GM12878 (cell line): ENCODE measurements around the gene DTX1. TPM values are rescaled to one million over a fixed set of nuclear protein-coding genes. Genes with fewer than 3 reads are reported as not detected.

ENCODE experiments used
- ATAC-seq: fragments of 200-7000 bp; cut with Tn5 transposase; 3 replicates; pipeline ENCODE4 v1.9.1; 2020; ENCODE audit warnings: mild to moderate bottlenecking, moderate library complexity
- BruUV-seq: library from RNA; stranded (reverse); fragments of 400-500 nt; replicated peaks from 2 replicates; lab custom pipeline; 2021; lab: Mats Ljungman, UMichigan
- CTCF ChIA-PET: fragments of 300-600 bp; sonication (Branson Sonifier 250); formaldehyde crosslinking; extraction: SDS; loops from one replicate; lab custom pipeline; 2021; ENCODE audit warnings: inconsistent platforms; lab: Yijun Ruan, JAX
- POLR2A ChIA-PET: fragments of 350-600 bp; formaldehyde crosslinking; extraction: SDS; loops from one replicate; lab custom pipeline; 2021; ENCODE audit warnings: inconsistent platforms; lab: Charles Lee
- RAD21 ChIA-PET: fragments of 300-600 bp; sonication (Branson Sonifier 250); formaldehyde crosslinking; loops from one replicate; lab custom pipeline; 2023; ENCODE audit warnings: antibody characterized with exemption; ENCODE audit not compliant: unreplicated experiment; lab: Charles Lee
- SMC1A ChIA-PET: fragments of 300-600 bp; sonication (Branson Sonifier 250); formaldehyde crosslinking; loops from one replicate; lab custom pipeline; 2023; ENCODE audit not compliant: unreplicated experiment, uncharacterized antibody; lab: Charles Lee
- DNase-seq: peaks from one replicate; pipeline ENCODE4 v3.0.0-alpha.2; 2011; ENCODE audit warnings: low read depth, low spot score
- FAIRE-seq: peaks from 3 replicates; lab custom pipeline; 2011; peaks lifted over from hg19 to GRCh38; lab: Jason Lieb, UNC
- H2AFZ ChIP-seq: 2 replicates; pipeline ENCODE4 v1.6.0; 2011; ENCODE audit warnings: low read depth, low read length, control low read depth; ENCODE audit not compliant: control insufficient read depth
- H3K27ac ChIP-seq: 2 replicates; pipeline ENCODE4 v1.5.1; 2011; ENCODE audit warnings: control low read depth; ENCODE audit not compliant: control insufficient read depth, insufficient read depth
- H3K27me3 ChIP-seq, 2 experiments: replicated peaks in 1 of 2; 2 replicates each; pipeline versions ENCODE4 v1.6.0 to v1.6.1; 2011; ENCODE audit warnings: low read length in 1 of 2; ENCODE audit not compliant: control insufficient read depth in 2 of 2, insufficient read depth in 2 of 2
- H3K36me3 ChIP-seq, 2 experiments: 2 replicates each; pipeline ENCODE4 v1.5.1; 2011; ENCODE audit warnings: low read length in 1 of 2; ENCODE audit not compliant: control insufficient read depth in 2 of 2, insufficient read depth in 2 of 2
- H3K4me1 ChIP-seq: 2 replicates; pipeline ENCODE4 v1.6.1; 2011; ENCODE audit warnings: mild to moderate bottlenecking, low read length, moderate library complexity, mixed read lengths; ENCODE audit not compliant: control insufficient read depth, insufficient read depth
- H3K4me2 ChIP-seq: 2 replicates; pipeline ENCODE4 v1.6.0; 2011; ENCODE audit warnings: control low read depth; ENCODE audit not compliant: control insufficient read depth, insufficient read depth
- H3K4me3 ChIP-seq: fragments of 200-600 bp; sonication (generic); 2 replicates; pipeline ENCODE4 v1.5.1; 2016
- H3K79me2 ChIP-seq: 2 replicates; pipeline ENCODE4 v1.6.0; 2011; ENCODE audit warnings: low read length; ENCODE audit not compliant: control insufficient read depth, insufficient read depth
- H3K9ac ChIP-seq: 2 replicates; pipeline ENCODE4 v1.8.0; 2011; ENCODE audit warnings: low read length, control low read depth, mixed read lengths; ENCODE audit not compliant: control insufficient read depth, insufficient read depth
- H3K9me3 ChIP-seq: replicated peaks from 3 replicates; pipeline ENCODE4 v1.5.1; 2011; ENCODE audit warnings: mild to moderate bottlenecking, low read length; ENCODE audit not compliant: control insufficient read depth, insufficient read depth
- H4K20me1 ChIP-seq: 2 replicates; pipeline ENCODE4 v1.6.0; 2011; ENCODE audit not compliant: control insufficient read depth, insufficient read depth
- CTCF ChIP-seq, 3 experiments: IDR thresholded peaks in 2 of 3; conservative IDR thresholded peaks in 1 of 3; 2 replicates each; pipeline ENCODE4 v1.5.1; 2011; ENCODE audit warnings: low read depth in 3 of 3, low read length in 3 of 3, mild to moderate bottlenecking in 3 of 3, control low read depth in 2 of 3, moderate library complexity in 2 of 3, inconsistent platforms in 1 of 3, mixed read lengths in 1 of 3; ENCODE audit not compliant: control insufficient read depth in 2 of 3, insufficient read depth in 1 of 3; ENCODE audit errors: extremely low read depth in 1 of 3
- MEF2A ChIP-seq: IDR thresholded peaks from 2 replicates; pipeline ENCODE4 v1.6.1; 2011; ENCODE audit warnings: low read depth, mild to moderate bottlenecking, low read length, moderate library complexity; ENCODE audit not compliant: insufficient read depth
- PAX5 ChIP-seq: IDR thresholded peaks from 2 replicates; pipeline ENCODE4 v1.6.1; 2011; ENCODE audit warnings: low read depth, low read length, borderline replicate concordance
- RAD21 ChIP-seq: IDR thresholded peaks from 2 replicates; pipeline ENCODE4 v1.6.1; 2011; ENCODE audit warnings: mild to moderate bottlenecking, low read depth, low read length, moderate library complexity; ENCODE audit not compliant: insufficient read depth
- SMC3 ChIP-seq: IDR thresholded peaks from 2 replicates; pipeline ENCODE4 v1.6.1; 2011; ENCODE audit warnings: low read length, improper control_type of control experiment, borderline replicate concordance
- WGBS: methylation state at CpG from one replicate; pipeline ENCODE4 v1.1.6; 2016; ENCODE audit warnings: low lambda C conversion rate; ENCODE audit not compliant: insufficient replicate concordance, insufficient coverage; ENCODE audit errors: missing lambda C conversion rate; 5-methylcytosine and 5-hydroxymethylcytosine counted together
- in situ Hi-C: fragments of 300-500 bp; cut with MboI; formaldehyde crosslinking; loops from 9 replicates; pipeline ENCODE4 v1.14.3; 2018; ENCODE audit warnings: mixed read lengths
- intact Hi-C: fragments of 100-400 bp; cut with micrococcal nuclease; formaldehyde crosslinking; loops from one replicate; pipeline ENCODE4 v1.14.2; 2022; ENCODE audit not compliant: unreplicated experiment
- polyA plus RNA-seq, 11 experiments: library from polyadenylated mRNA; depleted of rRNA in 4 of 11; unstranded in 6 of 11; stranded (reverse) in 5 of 11; fragments of >200 nt; fragmentation: Nextera tagmentation in 4 of 11; fragmentation: Illumina TruSeq in 1 of 11; extraction: Ambion mirVana in 4 of 11; extraction: Trizol in 1 of 11; gene quantifications; 1 replicate in 1 of 11; 2 replicates in 10 of 11; pipeline versions ENCODE4 v1.2.1 to v1.2.3, GENCODE V29; 2011 to 2016; ENCODE audit warnings: inconsistent platforms in 2 of 11, missing spikeins in 2 of 11, low read depth in 1 of 11
- total RNA-seq, 4 experiments: library from RNA; depleted of rRNA in 3 of 4; stranded (reverse); fragments of >200 nt in 3 of 4; fragmentation: Illumina TruSeq in 1 of 4; extraction: Trizol in 1 of 4; gene quantifications; 2 replicates each; pipeline versions ENCODE4 v1.2.1 to v1.2.3, GENCODE V29; 2013 to 2021

DTX1 gene
- total and polyA plus RNA-seq, 10 of the 15 experiments (the other 5 are each of a cell fraction or from before 2014, with no cell fraction given), result 0.09 to 2.8 (median 0.66) TPM

GRCh38 chr12:113092607-113093408 is 36.3 kb downstream of the DTX1 start:
- peak overlapping the region; percentile 55; the same call in 1 of the 2 replicates for H3K4me2 ChIP-seq
- ChIA-PET POLR2A (interaction anchor here (0.6 to 1.8 kb wide), 5 partner anchors 9 to 31 kb away, joined by 3 to 5 read pairs (median 4); no protein-coding TSS in a partner anchor), RAD21 (interaction anchor here (0.5 to 3.2 kb wide), 19 partner anchors 8 to 192 kb away, joined by 3 to 48 read pairs (median 5); no protein-coding TSS in a partner anchor), CTCF (interaction anchor here (0.5 to 7.0 kb wide), 24 partner anchors 9 to 199 kb away, joined by 3 to 98 read pairs (median 6); no protein-coding TSS in a partner anchor), SMC1A (interaction anchor here (0.9 to 16.1 kb wide), 16 partner anchors 9 to 100 kb away, joined by 3 to 416 read pairs (median 4); partner anchors contain the start of gene DTX1)
- H2AFZ ChIP-seq, result no peak overlapping the region
- intact Hi-C loops (no loop called here), in situ Hi-C loops (loop anchor here (10.0 kb wide), 1 partner anchor 48 kb away; no protein-coding TSS in a partner anchor)
- no peaks in the 10 kb centered on the region; the same call in 2 of the 3 replicates for H3K9me3 ChIP-seq
- no peaks in the 10 kb centered on the region for H3K27me3 ChIP-seq
- peaks cover 31% of the 10 kb centered on the region for H3K4me1 ChIP-seq
- no TSS peak for BruUV-seq
- WGBS, result 10% methylated on average over 27 of the region's 31 CpGs
- FAIRE-seq (peak; percentile 56), ATAC-seq (peak; percentile 50), DNase-seq (no peak)
- no peak overlapping the region for H3K4me3 ChIP-seq
- TF ChIP-seq MEF2A (0 out of 2 replicates have a peak, but pooled peaks have one; percentile 27), RAD21 (peak; percentile 69), SMC3 (peak; percentile 51; the same call in 1 of the 2 replicates), CTCF (IDR thresholded peaks at IDR 0.05 in 2 of 3, conservative IDR thresholded peaks at IDR 0.05 in 1 of 3; ENCODE audit: control insufficient read depth in 2 of 3, extremely low read depth in 1 of 3, insufficient read depth in 1 of 3, low read depth in 3 of 3, low read length in 3 of 3) (peak; percentile 48 to 54 (median 53); a peak in 5 of 6 replicates), PAX5 (no peak)
- H3K9ac ChIP-seq, result no peak overlapping the region
- H4K20me1 ChIP-seq, result no peaks in the 10 kb centered on the region
- no peaks in the 10 kb centered on the region for H3K36me3 ChIP-seq
- H3K27ac ChIP-seq, result no peak overlapping the region
- no peaks in the 10 kb centered on the region for H3K79me2 ChIP-seq
